DOHH2 (cell line): ENCODE data around the gene NBEA.
"Not testable (repeated sequence)": the region's sequence is repeated elsewhere in the genome, so short reads cannot be mapped to it uniquely, and the experiment has no call there.

ENCODE experiments used
- H3F3A ChIP-seq: fragments of 200-600 bp; sonication (generic), shearing (Covaris generic); 2 replicates; pipeline ENCODE4 v1.6.0; 2016; ENCODE audit warnings: antibody characterized with exemption, mild to moderate bottlenecking; ENCODE audit not compliant: control insufficient read depth, insufficient read depth
- H3K27ac ChIP-seq: fragments of 200-600 bp; sonication (generic); 2 replicates; pipeline ENCODE4 v1.5.1; 2014; ENCODE audit warnings: low read depth, mild to moderate bottlenecking, low read length, moderate library complexity
- H3K27me3 ChIP-seq: fragments of 200-600 bp; sonication (generic); 2 replicates; pipeline ENCODE4 v1.6.1; 2014; ENCODE audit warnings: mild to moderate bottlenecking, low read length, mixed read lengths; ENCODE audit not compliant: control insufficient read depth
- H3K36me3 ChIP-seq: fragments of 200-600 bp; sonication (generic); 2 replicates; pipeline ENCODE4 v1.6.1; 2014; ENCODE audit warnings: mild to moderate bottlenecking, low read length, moderate library complexity, mixed read lengths; ENCODE audit not compliant: control insufficient read depth
- H3K4me1 ChIP-seq: fragments of 200-600 bp; sonication (generic); 2 replicates; pipeline ENCODE4 v1.6.1; 2014; ENCODE audit warnings: mild to moderate bottlenecking, low read length, mixed read lengths; ENCODE audit not compliant: control insufficient read depth
- H3K4me2 ChIP-seq: fragments of 200-600 bp; sonication (generic); 2 replicates; pipeline ENCODE4 v1.6.0; 2014; ENCODE audit warnings: mild to moderate bottlenecking, low read length, moderate library complexity
- H3K4me3 ChIP-seq: fragments of 200-600 bp; sonication (generic); 2 replicates; pipeline ENCODE4 v1.5.1; 2014; ENCODE audit warnings: mild to moderate bottlenecking, low read length, mixed read lengths
- H3K79me2 ChIP-seq: fragments of 200-600 bp; sonication (generic); 2 replicates; pipeline ENCODE4 v1.6.1; 2014; ENCODE audit warnings: mild to moderate bottlenecking, low read length, mixed read lengths; ENCODE audit not compliant: control insufficient read depth
- H3K9me2 ChIP-seq: fragments of 200-600 bp; sonication (generic); replicated peaks from 2 replicates; pipeline ENCODE4 v1.6.1; 2014; ENCODE audit warnings: mild to moderate bottlenecking, low read length, mixed read lengths; ENCODE audit not compliant: control insufficient read depth
- H3K9me3 ChIP-seq: fragments of 200-600 bp; sonication (generic); 2 replicates; pipeline ENCODE4 v1.6.1; 2014; ENCODE audit warnings: antibody characterized with exemption, low read length, mixed read lengths; ENCODE audit not compliant: control insufficient read depth, insufficient read depth
- H4K20me1 ChIP-seq: fragments of 200-600 bp; sonication (generic); 2 replicates; pipeline ENCODE4 v1.6.0; 2014; ENCODE audit warnings: low read depth, mild to moderate bottlenecking, antibody characterized with exemption, low read length, moderate library complexity; ENCODE audit not compliant: control insufficient read depth, insufficient read depth
- EZH2phosphoT487 ChIP-seq: fragments of 200-600 bp; sonication (generic); IDR thresholded peaks from 2 replicates; pipeline ENCODE4 v1.6.1; 2017; ENCODE audit warnings: borderline replicate concordance, mild to moderate bottlenecking, antibody characterized with exemption, low read length, moderate library complexity, mixed read lengths
- TF ChIP-seq, protein P1 (sequence below): fragments of 200-600 bp; sonication (generic); IDR thresholded peaks from one replicate; pipeline ENCODE4 v1.5.1; 2014; ENCODE audit warnings: antibody characterized with exemption, mild to moderate bottlenecking, low read depth, low read length; ENCODE audit not compliant: poor library complexity, severe bottlenecking

The NBEA gene

DNA sequence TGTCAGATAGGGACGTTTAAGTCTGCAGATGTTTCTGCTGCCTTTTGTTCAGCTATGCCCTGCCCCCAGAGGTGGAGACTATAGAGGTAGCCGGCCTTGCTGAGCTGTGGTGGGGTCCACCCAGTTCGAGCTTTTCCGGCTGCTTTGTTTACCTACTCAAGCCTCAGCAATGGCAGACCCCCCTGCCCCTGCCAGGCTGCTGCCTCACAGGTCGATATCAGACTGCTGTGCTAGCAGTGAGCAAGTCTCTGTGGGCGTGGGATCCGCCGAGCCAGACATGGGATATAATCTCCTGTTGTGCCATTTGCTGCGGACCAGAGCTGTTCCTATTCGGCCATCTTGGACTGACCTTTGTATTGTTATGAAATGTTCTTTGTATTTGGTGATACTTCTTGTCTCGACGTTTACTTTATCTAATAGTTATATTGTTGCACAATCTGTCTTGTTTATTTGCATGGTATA is 46.3 kb downstream of the NBEA start:
- H3K9me2 ChIP-seq = no peaks in the 10 kb centered on the region
- H3K27me3 ChIP-seq = no peaks in the 10 kb centered on the region
- peaks cover 19% of the 10 kb centered on the region; the same call in 1 of the 2 replicates for H3K9me3 ChIP-seq
- no peak overlapping the region for H3K4me3 ChIP-seq
- TF ChIP-seq, protein P1, sequence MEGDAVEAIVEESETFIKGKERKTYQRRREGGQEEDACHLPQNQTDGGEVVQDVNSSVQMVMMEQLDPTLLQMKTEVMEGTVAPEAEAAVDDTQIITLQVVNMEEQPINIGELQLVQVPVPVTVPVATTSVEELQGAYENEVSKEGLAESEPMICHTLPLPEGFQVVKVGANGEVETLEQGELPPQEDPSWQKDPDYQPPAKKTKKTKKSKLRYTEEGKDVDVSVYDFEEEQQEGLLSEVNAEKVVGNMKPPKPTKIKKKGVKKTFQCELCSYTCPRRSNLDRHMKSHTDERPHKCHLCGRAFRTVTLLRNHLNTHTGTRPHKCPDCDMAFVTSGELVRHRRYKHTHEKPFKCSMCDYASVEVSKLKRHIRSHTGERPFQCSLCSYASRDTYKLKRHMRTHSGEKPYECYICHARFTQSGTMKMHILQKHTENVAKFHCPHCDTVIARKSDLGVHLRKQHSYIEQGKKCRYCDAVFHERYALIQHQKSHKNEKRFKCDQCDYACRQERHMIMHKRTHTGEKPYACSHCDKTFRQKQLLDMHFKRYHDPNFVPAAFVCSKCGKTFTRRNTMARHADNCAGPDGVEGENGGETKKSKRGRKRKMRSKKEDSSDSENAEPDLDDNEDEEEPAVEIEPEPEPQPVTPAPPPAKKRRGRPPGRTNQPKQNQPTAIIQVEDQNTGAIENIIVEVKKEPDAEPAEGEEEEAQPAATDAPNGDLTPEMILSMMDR = no peak
- no peak for TF ChIP-seq EZH2phosphoT487
- no peak overlapping the region for H3K4me2 ChIP-seq
- no peak overlapping the region for H3K27ac ChIP-seq
- no peaks in the 10 kb centered on the region for H3K4me1 ChIP-seq
- H3F3A ChIP-seq = no peaks in the 10 kb centered on the region
- H4K20me1 ChIP-seq = no peaks in the 10 kb centered on the region
- H3K79me2 ChIP-seq = no peaks in the 10 kb centered on the region
- H3K36me3 ChIP-seq = no peaks in the 10 kb centered on the region

DNA sequence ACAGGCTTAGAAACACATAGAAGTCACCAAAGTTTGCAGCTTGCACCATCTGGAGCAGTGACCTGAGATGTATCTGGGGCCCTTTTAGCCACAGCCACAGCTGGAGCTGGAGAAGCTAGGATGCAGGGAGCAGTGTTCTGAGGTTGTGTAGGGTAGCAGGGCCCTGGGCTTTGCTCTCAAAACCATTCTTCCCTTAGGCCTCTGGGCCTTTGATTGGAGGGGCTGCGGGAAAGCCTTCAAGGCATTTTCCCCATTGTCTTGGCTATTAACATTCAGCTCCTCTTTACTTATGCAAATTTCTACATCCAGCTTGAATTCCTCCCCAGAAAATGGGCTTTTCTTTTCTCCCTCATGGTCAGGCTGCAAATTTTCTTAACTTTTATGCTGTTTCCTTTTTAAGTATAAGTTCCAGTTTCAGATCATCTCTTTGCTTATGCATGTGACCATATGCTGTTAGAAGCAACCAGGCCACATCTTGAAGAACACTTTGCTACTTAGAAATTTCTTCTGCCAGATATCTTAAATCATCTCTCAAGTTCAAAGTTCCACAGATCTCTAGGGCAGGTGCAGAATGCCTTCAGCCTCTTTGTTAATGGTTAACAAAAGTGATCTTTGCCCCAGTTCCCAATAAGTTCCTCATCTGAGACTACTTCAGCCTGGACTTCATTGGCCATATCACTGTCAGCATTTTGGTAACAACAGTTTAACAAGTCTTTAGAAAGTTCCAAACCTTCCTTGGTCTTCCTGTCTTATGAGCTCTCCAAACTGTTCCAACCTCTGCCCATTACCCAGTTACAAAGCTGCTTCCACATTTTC is 48.5 kb downstream of the NBEA start:
- Histone ChIP-seq H3K9me3 (peaks cover 19% of the 10 kb centered on the region; the same call in 1 of the 2 replicates), H3K36me3 (no peaks in the 10 kb centered on the region), H3F3A (no peaks in the 10 kb centered on the region), H4K20me1 (no peaks in the 10 kb centered on the region), H3K27ac (no peak overlapping the region), H3K4me3 (no peak overlapping the region), H3K4me2 (no peak overlapping the region), H3K79me2 (no peaks in the 10 kb centered on the region), H3K27me3 (no peaks in the 10 kb centered on the region), H3K4me1 (no peaks in the 10 kb centered on the region), H3K9me2 (no peaks in the 10 kb centered on the region)
- TF ChIP-seq, protein P1 = no peak
- no peak for TF ChIP-seq EZH2phosphoT487

DNA sequence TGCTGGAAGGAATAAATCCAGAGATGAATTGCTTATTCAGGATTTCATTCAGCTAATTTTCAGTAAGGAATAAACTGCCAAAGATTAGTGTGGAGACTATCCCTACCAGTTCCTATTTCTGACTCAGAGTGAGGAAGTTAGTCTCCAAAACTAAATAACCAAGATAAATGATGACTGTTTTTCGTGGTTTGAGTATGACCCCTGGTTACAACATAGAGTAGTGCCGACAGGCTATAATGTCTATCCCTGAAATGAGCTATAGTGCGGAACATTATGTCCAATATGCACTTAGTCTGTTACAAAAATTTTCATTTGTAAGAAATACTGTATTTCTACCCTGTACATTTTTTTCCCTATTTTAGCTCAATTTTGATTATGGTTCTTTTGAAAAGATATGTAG is 51.4 kb downstream of the NBEA start:
- no peaks in the 10 kb centered on the region for H3K9me2 ChIP-seq
- no peak for TF ChIP-seq EZH2phosphoT487
- TF ChIP-seq, protein P1 = no peak
- H3K9me3 ChIP-seq = peaks cover 19% of the 10 kb centered on the region; the same call in 1 of the 2 replicates
- no peaks in the 10 kb centered on the region for H3K4me1 ChIP-seq
- H3K27me3 ChIP-seq = no peaks in the 10 kb centered on the region
- H3K79me2 ChIP-seq = no peaks in the 10 kb centered on the region
- no peak overlapping the region for H3K4me3 ChIP-seq
- H3K36me3 ChIP-seq = no peaks in the 10 kb centered on the region
- no peak overlapping the region for H3K4me2 ChIP-seq
- no peaks in the 10 kb centered on the region for H4K20me1 ChIP-seq
- H3K27ac ChIP-seq = no peak overlapping the region
- no peaks in the 10 kb centered on the region for H3F3A ChIP-seq

DNA sequence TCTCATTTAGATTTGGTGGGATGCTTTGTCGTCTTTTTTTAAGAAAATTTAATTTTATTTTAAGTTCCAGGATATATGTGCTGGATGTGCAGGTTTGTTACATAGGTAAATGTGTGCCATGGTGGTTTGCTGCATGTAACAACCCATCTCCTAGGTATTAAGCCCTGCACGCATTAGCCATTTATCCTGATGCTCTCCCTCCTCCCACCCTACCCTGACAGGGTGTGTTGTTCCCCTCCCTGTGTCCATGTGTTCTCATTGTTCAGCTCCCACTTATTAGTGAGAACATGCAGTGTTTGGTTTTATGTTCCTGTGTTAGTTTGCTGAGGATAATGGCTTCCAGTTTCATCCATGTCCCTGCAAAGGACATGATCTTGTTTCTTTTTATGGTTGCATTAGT is 61.7 kb downstream of the NBEA start:
- H3K27me3 ChIP-seq, H3K4me3 ChIP-seq, H3K36me3 ChIP-seq, H3K27ac ChIP-seq, H3K9me2 ChIP-seq, H3K4me2 ChIP-seq, H4K20me1 ChIP-seq, H3K79me2 ChIP-seq, H3K4me1 ChIP-seq, H3F3A ChIP-seq, H3K9me3 ChIP-seq: not testable (repeated sequence)
